ENCODE data around the gene TLE5. TPM values are rescaled to one million over a fixed set of nuclear protein-coding genes. Genes with fewer than 3 reads are reported as not detected.

Gene TLE5
- polyA plus RNA-seq, 1 donor (not counting 4 experiments of a cell fraction or from before 2014, with no cell fraction given): 249 TPM

DNA sequence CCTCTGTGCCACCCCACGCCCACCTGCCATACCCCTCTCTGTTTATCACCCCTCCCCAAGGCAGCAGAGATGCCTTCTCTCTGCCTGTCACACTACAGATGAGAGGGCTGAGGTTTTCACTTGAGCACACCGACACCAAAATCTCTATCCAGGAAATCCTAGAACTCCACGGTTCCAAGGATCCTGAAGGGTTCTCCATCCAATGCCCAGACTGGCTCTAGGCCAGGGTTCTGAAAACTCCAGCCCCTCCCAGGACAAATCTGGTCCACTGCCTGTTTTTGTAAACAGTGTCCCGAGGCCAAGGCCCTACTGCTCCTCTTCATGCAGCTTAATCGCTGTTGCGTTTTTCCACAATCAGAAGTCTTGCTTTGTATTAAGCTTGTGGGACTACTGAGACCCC lies 53.3 kb downstream of the TLE5 start:
- TF ChIP-seq CTCF (optimal IDR thresholded peaks at IDR 0.05 in 1 of 3, IDR thresholded peaks at IDR 0.05 in 1 of 3, conservative IDR thresholded peaks at IDR 0.05 in 1 of 3; ENCODE audit: extremely low read depth in 1 of 3, insufficient read depth in 2 of 3, low read length in 3 of 3) (no peak), EZH2 (IDR thresholded peaks at IDR 0.05; ENCODE audit: low read length) (no peak)
- H3K9me1 ChIP-seq (ENCODE audit: control insufficient read depth, extremely low read depth, insufficient read depth, low read length): no peaks in the 10 kb centered on the region
- H3K9ac ChIP-seq (ENCODE audit: control insufficient read depth, extremely low read depth, insufficient read depth, low read length): no peak overlapping the region
- no peaks in the 10 kb centered on the region for H4K20me1 ChIP-seq (ENCODE audit: control insufficient read depth, extremely low read depth, insufficient read depth, low read length)
- H2AFZ ChIP-seq (ENCODE audit: control insufficient read depth, low read length): no peak overlapping the region
- DNase-seq (ENCODE audit: low read depth, low spot score) (no peak), FAIRE-seq (no peak)
- H3K4me1 ChIP-seq (ENCODE audit: control insufficient read depth, extremely low read depth, insufficient read depth, low read length): no peaks in the 10 kb centered on the region
- dilution Hi-C loops (cut with MboI; ENCODE audit: extremely low pct_ligation_motif_present, low sequenced_read_pairs): no loop called here
- H3K9me3 ChIP-seq (ENCODE audit: control insufficient read depth, low read depth, low read length): no peaks in the 10 kb centered on the region
- no peak overlapping the region for H3K4me2 ChIP-seq (ENCODE audit: control insufficient read depth, extremely low read depth, insufficient read depth, low read depth, low read length)
- no peaks in the 10 kb centered on the region for H3K27me3 ChIP-seq (ENCODE audit: control insufficient read depth, extremely low read depth, insufficient read depth, low read length)
- no peak overlapping the region for H3K27ac ChIP-seq (ENCODE audit: control insufficient read depth, insufficient read depth, low read length)
- H3K36me3 ChIP-seq (ENCODE audit: control insufficient read depth in 2 of 2, extremely low read depth in 1 of 2, insufficient read depth in 2 of 2, low read length in 2 of 2): no peaks in the 10 kb centered on the region
- H3K79me2 ChIP-seq (ENCODE audit: control insufficient read depth, insufficient read depth, low read length): no peaks in the 10 kb centered on the region
- no peak overlapping the region for H3K4me3 ChIP-seq (ENCODE audit: control insufficient read depth in 2 of 3, extremely low read depth in 1 of 3, insufficient read depth in 2 of 3, low read depth in 1 of 3, low read length in 3 of 3)

- no peak overlapping the region for H3K9ac ChIP-seq (ENCODE audit: control insufficient read depth, extremely low read depth, insufficient read depth, low read length)
- H3K9me3 ChIP-seq (ENCODE audit: control insufficient read depth, low read depth, low read length): no peaks in the 10 kb centered on the region
- TF ChIP-seq CTCF (optimal IDR thresholded peaks at IDR 0.05 in 1 of 3, IDR thresholded peaks at IDR 0.05 in 1 of 3, conservative IDR thresholded peaks at IDR 0.05 in 1 of 3; ENCODE audit: extremely low read depth in 1 of 3, insufficient read depth in 2 of 3, low read length in 3 of 3): no peak
- TF ChIP-seq EZH2 (IDR thresholded peaks at IDR 0.05; ENCODE audit: low read length): no peak
- no peak overlapping the region for H3K4me2 ChIP-seq (ENCODE audit: control insufficient read depth, extremely low read depth, insufficient read depth, low read depth, low read length)
- FAIRE-seq (no peak), DNase-seq (ENCODE audit: low read depth, low spot score) (no peak)
- no peaks in the 10 kb centered on the region for H3K79me2 ChIP-seq (ENCODE audit: control insufficient read depth, insufficient read depth, low read length)
- dilution Hi-C loops (cut with MboI; ENCODE audit: extremely low pct_ligation_motif_present, low sequenced_read_pairs): no loop called here
- no peaks in the 10 kb centered on the region for H3K36me3 ChIP-seq (ENCODE audit: control insufficient read depth in 2 of 2, extremely low read depth in 1 of 2, insufficient read depth in 2 of 2, low read length in 2 of 2)
- no peak overlapping the region for H3K4me3 ChIP-seq (ENCODE audit: control insufficient read depth in 2 of 3, extremely low read depth in 1 of 3, insufficient read depth in 2 of 3, low read depth in 1 of 3, low read length in 3 of 3)
- no peaks in the 10 kb centered on the region for H4K20me1 ChIP-seq (ENCODE audit: control insufficient read depth, extremely low read depth, insufficient read depth, low read length)
- no peaks in the 10 kb centered on the region for H3K4me1 ChIP-seq (ENCODE audit: control insufficient read depth, extremely low read depth, insufficient read depth, low read length)
- no peak overlapping the region for H3K27ac ChIP-seq (ENCODE audit: control insufficient read depth, insufficient read depth, low read length)
- no peak overlapping the region for H2AFZ ChIP-seq (ENCODE audit: control insufficient read depth, low read length)
- H3K27me3 ChIP-seq (ENCODE audit: control insufficient read depth, extremely low read depth, insufficient read depth, low read length): no peaks in the 10 kb centered on the region
- no peaks in the 10 kb centered on the region for H3K9me1 ChIP-seq (ENCODE audit: control insufficient read depth, extremely low read depth, insufficient read depth, low read length)
These were observed 54.3 kb downstream of the TLE5 start for GRCh38 chr19:3007975-3008374.

Data from keratinocyte (primary cell).